Nephron (organoid): Measurements from ENCODE around the gene SDK2.
A peak's percentile ranks its signal among the peaks of the same experiment; 100 is the strongest.

Experiments
- H3K27ac Mint-ChIP-seq, 3 experiments: 2 replicates each; pipeline ENCODE4 v1.8.0; 2020; ENCODE audit warnings: mixed read lengths in 3 of 3, mild to moderate bottlenecking in 2 of 3, moderate library complexity in 1 of 3
- H3K27me3 Mint-ChIP-seq: 2 replicates; pipeline ENCODE4 v1.8.0; 2021; ENCODE audit warnings: low read depth, mild to moderate bottlenecking, moderate library complexity, mixed read lengths
- H3K36me3 Mint-ChIP-seq: 2 replicates; pipeline ENCODE4 v1.8.0; 2020; ENCODE audit warnings: low read depth, mixed read lengths
- H3K4me1 Mint-ChIP-seq: 2 replicates; pipeline ENCODE4 v1.8.0; 2020; ENCODE audit warnings: mixed read lengths
- H3K4me3 Mint-ChIP-seq, 3 experiments: 2 replicates each; pipeline ENCODE4 v1.8.0; 2020; ENCODE audit warnings: mild to moderate bottlenecking in 3 of 3, mixed read lengths in 3 of 3, moderate library complexity in 2 of 3
- H3K9me3 Mint-ChIP-seq: 2 replicates; pipeline ENCODE4 v1.8.0; 2020; ENCODE audit warnings: mixed read lengths
- TF ChIP-seq, protein P1 (sequence below), 3 experiments: fragments of 200-600 bp; sonication (generic); IDR thresholded peaks; one replicate each; pipeline ENCODE4 v1.5.0; 2021; ENCODE audit warnings: antibody characterized with exemption in 3 of 3; ENCODE audit not compliant: unreplicated experiment in 3 of 3

SDK2 gene

DNA sequence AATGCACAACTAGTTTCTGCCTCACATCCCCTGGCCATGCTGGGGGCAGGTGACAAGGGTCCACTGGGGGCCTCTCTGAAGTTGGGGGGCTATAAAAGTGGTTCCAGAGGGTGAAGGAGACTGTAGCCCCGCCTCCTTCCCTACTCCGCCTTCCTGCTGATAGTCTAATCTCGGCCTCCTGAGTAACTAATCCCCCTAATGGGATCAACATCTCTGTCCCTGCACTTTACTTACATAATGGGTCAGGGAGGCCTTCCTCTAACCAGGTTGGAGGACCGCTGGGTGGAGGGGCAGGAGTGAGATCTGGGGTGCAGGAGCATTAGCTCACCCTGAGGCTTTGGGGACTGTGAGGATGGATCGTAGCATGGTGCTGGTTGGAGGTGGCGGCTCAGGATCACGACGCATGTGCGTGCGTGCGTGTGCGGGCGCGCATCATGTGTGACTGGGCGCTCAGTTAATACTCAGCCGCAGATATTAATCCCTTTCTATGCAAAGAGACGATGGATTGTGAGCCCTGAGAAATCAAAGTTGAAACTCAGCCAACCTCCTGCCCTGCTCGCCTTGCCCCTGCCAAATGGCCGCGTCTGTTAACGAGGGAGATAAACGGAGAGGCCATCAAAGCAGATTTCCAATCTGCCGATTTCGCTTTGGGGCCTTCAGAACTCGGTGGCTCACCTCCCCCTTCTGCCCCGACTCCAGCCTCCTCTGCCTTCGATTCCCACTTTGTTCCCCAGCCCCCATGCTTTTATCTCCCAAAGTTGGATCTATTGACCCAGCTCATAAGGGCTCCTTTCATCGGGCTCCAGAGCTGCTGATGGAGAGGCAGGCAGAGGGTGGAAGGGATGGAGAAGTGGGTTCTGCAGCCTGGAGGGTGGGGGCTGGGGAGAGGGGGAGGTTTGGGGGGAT lies 107.3 kb downstream of the SDK2 start:
- H3K36me3 Mint-ChIP-seq, result no peaks in the 10 kb centered on the region
- peak overlapping the region in 1 of 3 experiments; percentile 13 for H3K27ac Mint-ChIP-seq
- H3K4me1 Mint-ChIP-seq, result peaks cover 64% of the 10 kb centered on the region
- no peaks in the 10 kb centered on the region for H3K9me3 Mint-ChIP-seq
- TF ChIP-seq, protein P1, sequence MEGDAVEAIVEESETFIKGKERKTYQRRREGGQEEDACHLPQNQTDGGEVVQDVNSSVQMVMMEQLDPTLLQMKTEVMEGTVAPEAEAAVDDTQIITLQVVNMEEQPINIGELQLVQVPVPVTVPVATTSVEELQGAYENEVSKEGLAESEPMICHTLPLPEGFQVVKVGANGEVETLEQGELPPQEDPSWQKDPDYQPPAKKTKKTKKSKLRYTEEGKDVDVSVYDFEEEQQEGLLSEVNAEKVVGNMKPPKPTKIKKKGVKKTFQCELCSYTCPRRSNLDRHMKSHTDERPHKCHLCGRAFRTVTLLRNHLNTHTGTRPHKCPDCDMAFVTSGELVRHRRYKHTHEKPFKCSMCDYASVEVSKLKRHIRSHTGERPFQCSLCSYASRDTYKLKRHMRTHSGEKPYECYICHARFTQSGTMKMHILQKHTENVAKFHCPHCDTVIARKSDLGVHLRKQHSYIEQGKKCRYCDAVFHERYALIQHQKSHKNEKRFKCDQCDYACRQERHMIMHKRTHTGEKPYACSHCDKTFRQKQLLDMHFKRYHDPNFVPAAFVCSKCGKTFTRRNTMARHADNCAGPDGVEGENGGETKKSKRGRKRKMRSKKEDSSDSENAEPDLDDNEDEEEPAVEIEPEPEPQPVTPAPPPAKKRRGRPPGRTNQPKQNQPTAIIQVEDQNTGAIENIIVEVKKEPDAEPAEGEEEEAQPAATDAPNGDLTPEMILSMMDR (IDR thresholded peaks at IDR 0.05; ENCODE audit: unreplicated experiment in 3 of 3), result no peak
- no peak overlapping the region for H3K4me3 Mint-ChIP-seq
- H3K27me3 Mint-ChIP-seq, result peaks cover 8% of the 10 kb centered on the region

DNA sequence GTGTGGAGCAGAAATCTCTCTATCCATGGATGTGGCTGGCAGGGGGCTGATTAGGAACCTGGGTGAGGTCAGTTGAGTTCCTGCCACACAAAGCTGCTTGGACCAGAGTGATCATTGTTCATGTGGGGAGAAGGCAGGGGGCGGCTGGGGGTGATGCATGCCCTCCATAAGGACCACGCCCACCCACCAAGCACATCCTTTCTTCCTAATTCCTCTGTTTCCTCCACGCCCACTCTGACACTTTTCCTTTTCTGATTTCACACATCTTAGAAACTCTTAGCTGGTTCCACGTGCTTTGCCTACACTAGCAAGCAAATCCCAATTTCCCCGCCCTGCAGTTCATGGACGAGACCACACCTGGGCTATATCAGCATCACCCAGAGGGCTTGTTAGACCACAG lies 108.5 kb downstream of the SDK2 start:
- TF ChIP-seq, protein P1 (IDR thresholded peaks at IDR 0.05; ENCODE audit: unreplicated experiment in 3 of 3), result no peak
- Mint-ChIP-seq H3K4me3 (no peak overlapping the region), H3K9me3 (no peaks in the 10 kb centered on the region), H3K27me3 (peaks cover 8% of the 10 kb centered on the region), H3K36me3 (no peaks in the 10 kb centered on the region), H3K27ac (no peak overlapping the region), H3K4me1 (peaks cover 74% of the 10 kb centered on the region)

DNA sequence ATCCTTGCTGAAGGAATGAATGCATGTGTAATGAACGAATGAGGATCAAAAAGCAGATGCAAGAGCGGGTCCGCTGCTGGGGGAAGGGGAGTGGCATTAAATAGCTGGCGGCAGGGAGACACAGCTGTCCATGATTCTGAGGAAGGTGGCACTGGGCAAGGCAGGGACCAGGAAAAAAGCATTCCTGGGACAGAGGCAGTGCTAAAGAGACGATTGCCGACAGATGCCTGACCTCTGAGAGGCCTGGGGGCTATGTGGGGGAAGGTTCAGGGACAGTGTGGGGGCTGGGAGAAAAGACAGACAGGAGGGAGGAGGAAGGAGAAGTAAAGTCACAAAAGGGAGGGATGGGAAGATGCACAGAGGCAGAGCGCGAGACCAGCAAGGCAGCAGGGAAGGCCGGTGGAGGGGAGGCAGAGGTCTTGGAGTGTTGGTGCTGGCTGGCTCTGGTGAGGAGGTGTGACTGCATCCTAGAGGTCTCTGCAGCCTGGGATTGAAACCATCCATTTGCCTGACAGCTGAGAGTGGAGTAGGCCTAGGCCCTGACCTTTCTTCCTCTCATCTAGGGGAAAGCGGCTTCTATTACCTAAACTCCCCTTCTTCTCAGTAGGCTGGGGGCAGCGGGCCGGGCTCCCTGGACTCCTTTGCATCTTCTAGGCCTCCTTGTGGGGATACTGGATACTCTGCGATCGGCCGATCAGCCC lies 109.9 kb downstream of the SDK2 start:
- H3K4me1 Mint-ChIP-seq, result peaks cover 72% of the 10 kb centered on the region
- no peaks in the 10 kb centered on the region for H3K9me3 Mint-ChIP-seq
- TF ChIP-seq, protein P1 (IDR thresholded peaks at IDR 0.05; ENCODE audit: unreplicated experiment in 3 of 3), result no peak
- peak overlapping the region; percentile 12 to 21 (median 15) for H3K27ac Mint-ChIP-seq
- peaks cover 8% of the 10 kb centered on the region for H3K27me3 Mint-ChIP-seq
- H3K4me3 Mint-ChIP-seq, result peak overlapping the region; percentile 19 to 28 (median 24)
- H3K36me3 Mint-ChIP-seq, result no peaks in the 10 kb centered on the region

DNA sequence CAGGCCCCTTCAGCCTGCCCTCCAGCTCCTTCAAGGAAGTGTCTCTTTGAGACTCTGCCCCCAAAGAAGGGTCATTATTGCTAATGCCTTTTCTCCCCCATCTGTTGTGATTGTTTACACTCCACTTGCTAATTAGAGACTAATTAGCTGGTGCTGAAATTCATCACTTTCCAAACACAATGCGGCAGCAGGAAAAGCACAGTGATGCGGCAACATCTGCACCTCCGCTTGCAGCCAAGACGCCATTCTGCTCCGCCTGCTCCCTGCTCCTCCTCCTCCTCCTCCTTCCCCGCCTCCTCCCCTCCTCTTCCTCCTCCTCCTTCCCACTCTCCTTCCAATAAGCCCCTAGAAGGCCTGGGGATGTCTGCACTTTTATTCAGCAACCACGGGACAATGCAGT lies 110.5 kb downstream of the SDK2 start:
- Mint-ChIP-seq H3K4me3 (peak overlapping the region; percentile 19 to 28 (median 24)), H3K27ac (peak overlapping the region in 2 of 3 experiments; percentile 12 to 21), H3K9me3 (no peaks in the 10 kb centered on the region), H3K36me3 (no peaks in the 10 kb centered on the region), H3K27me3 (peaks cover 8% of the 10 kb centered on the region), H3K4me1 (peaks cover 66% of the 10 kb centered on the region)
- TF ChIP-seq, protein P1 (IDR thresholded peaks at IDR 0.05; ENCODE audit: unreplicated experiment in 3 of 3), result no peak

DNA sequence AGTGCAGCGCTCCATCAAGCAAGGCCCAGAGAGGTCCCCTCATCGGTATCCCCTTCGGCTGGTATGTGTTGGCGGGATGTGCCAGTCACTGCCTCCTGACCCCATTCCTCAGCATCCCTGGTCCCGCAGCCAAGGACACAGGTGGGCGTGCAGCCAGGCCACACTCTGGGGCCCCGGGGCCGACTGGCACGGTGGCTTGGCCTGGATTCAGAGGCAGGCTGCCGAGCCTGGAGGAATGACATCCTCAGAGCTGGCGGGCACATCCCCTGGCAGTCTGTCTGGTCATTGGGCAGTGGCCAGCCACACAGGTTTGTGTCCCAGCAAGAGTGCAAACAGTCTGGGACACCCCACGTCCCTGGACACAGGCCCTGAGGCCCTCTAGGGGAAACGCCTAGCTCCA lies 111.1 kb downstream of the SDK2 start:
- H3K9me3 Mint-ChIP-seq, result no peaks in the 10 kb centered on the region
- H3K4me3 Mint-ChIP-seq, result no peak overlapping the region
- peaks cover 59% of the 10 kb centered on the region for H3K4me1 Mint-ChIP-seq
- no peak overlapping the region for H3K27ac Mint-ChIP-seq
- H3K36me3 Mint-ChIP-seq, result no peaks in the 10 kb centered on the region
- peaks cover 12% of the 10 kb centered on the region for H3K27me3 Mint-ChIP-seq
- TF ChIP-seq, protein P1 (IDR thresholded peaks at IDR 0.05; ENCODE audit: unreplicated experiment in 3 of 3), result no peak
